PC-9 (cell line): ENCODE data around the gene NELFB. TPM values are rescaled to one million over a fixed set of nuclear protein-coding genes. Genes with fewer than 3 reads are reported as not detected.
A peak's percentile ranks its signal among the peaks of the same experiment; 100 is the strongest.

Experiments used
- BruUV-seq: library from RNA; stranded (reverse); fragments of 400-500 nt; replicated peaks from 2 replicates; lab custom pipeline; 2021; lab: Mats Ljungman, UMichigan
- CTCF ChIA-PET: fragments of 300-600 bp; sonication (Branson Sonifier 250); formaldehyde crosslinking; loops from one replicate; lab custom pipeline; 2022; ENCODE audit warnings: antibody characterized with exemption; lab: Charles Lee
- POLR2A ChIA-PET: fragments of 300-600 bp; sonication (Branson Sonifier 250); formaldehyde crosslinking; loops from one replicate; lab custom pipeline; 2022; ENCODE audit warnings: antibody characterized with exemption; ENCODE audit not compliant: unreplicated experiment; lab: Charles Lee
- DNase-seq, 2 experiments: peaks; one replicate each; pipeline versions ENCODE4 v3.0.0 to v3.0.0-alpha.2; 2015 to 2022; ENCODE audit warnings: mixed read lengths in 1 of 2
- H2AFZ ChIP-seq: fragments of 200-600 bp; sonication (generic); 2 replicates; pipeline ENCODE4 v1.8.1; 2017; ENCODE audit warnings: antibody characterized with exemption
- H3F3A ChIP-seq: fragments of 200-600 bp; sonication (generic); 2 replicates; pipeline ENCODE4 v1.8.1; 2017; ENCODE audit warnings: antibody characterized with exemption, mild to moderate bottlenecking, low read depth; ENCODE audit not compliant: insufficient read depth
- H3K27ac ChIP-seq: fragments of 200-600 bp; sonication (generic); 2 replicates; pipeline ENCODE4 v1.6.1; 2016; ENCODE audit warnings: mixed run types
- H3K27me3 ChIP-seq: fragments of 200-600 bp; sonication (generic); 2 replicates; pipeline ENCODE4 v1.6.1; 2016; ENCODE audit warnings: low read depth, mixed run types; ENCODE audit not compliant: insufficient read depth
- H3K36me3 ChIP-seq: fragments of 200-600 bp; sonication (generic); 2 replicates; pipeline ENCODE4 v1.6.1; 2016; ENCODE audit warnings: low read depth, mixed run types
- H3K4me1 ChIP-seq: fragments of 200-600 bp; sonication (generic); replicated peaks from 2 replicates; pipeline ENCODE4 v1.6.1; 2016; ENCODE audit warnings: mixed run types; ENCODE audit not compliant: insufficient read depth
- H3K4me2 ChIP-seq: fragments of 200-600 bp; sonication (generic); 2 replicates; pipeline ENCODE4 v1.6.1; 2017; ENCODE audit warnings: mixed run types
- H3K4me3 ChIP-seq: fragments of 200-600 bp; sonication (generic); 2 replicates; pipeline ENCODE4 v1.6.1; 2016; ENCODE audit warnings: mixed run types
- H3K79me2 ChIP-seq: fragments of 200-600 bp; sonication (generic); 2 replicates; pipeline ENCODE4 v1.6.1; 2017; ENCODE audit warnings: low read depth, mixed run types
- H3K9me2 ChIP-seq: fragments of 200-600 bp; sonication (generic); 2 replicates; pipeline ENCODE4 v1.8.1; 2017; ENCODE audit warnings: mild to moderate bottlenecking; ENCODE audit not compliant: insufficient read depth
- H3K9me3 ChIP-seq: fragments of 200-600 bp; sonication (generic); 2 replicates; pipeline ENCODE4 v1.8.1; 2016; ENCODE audit warnings: low read depth; ENCODE audit not compliant: insufficient read depth
- H4K20me1 ChIP-seq: fragments of 200-600 bp; sonication (generic); 2 replicates; pipeline ENCODE4 v1.8.1; 2017; ENCODE audit not compliant: insufficient read depth
- EZH2 ChIP-seq: fragments of 200-600 bp; sonication (generic); IDR thresholded peaks from 2 replicates; pipeline ENCODE4 v1.8.0; 2017; ENCODE audit warnings: antibody characterized with exemption, low read depth
- intact Hi-C: fragments of 100-400 bp; cut with micrococcal nuclease; formaldehyde crosslinking; loops from one replicate; pipeline ENCODE4 v1.10.0; 2022; ENCODE audit not compliant: unreplicated experiment
- total RNA-seq: library from RNA; stranded (reverse); gene quantifications from 2 replicates; pipeline ENCODE4 v1.2.3, GENCODE V29; 2021
- TF ChIP-seq, protein P1 (sequence below): fragments of 200-600 bp; sonication (generic); conservative IDR thresholded peaks from 2 replicates; pipeline ENCODE4 v1.6.1; 2017; ENCODE audit warnings: mixed run types, antibody characterized with exemption, mild to moderate bottlenecking, moderate library complexity

The NELFB gene
- total RNA-seq, 1 experiment from 2014 or later, result 94.2 TPM

- TF ChIP-seq EZH2, result no peak
- ChIA-PET CTCF (interaction anchor here (0.6 kb wide), 1 partner anchor 553 kb away, joined by 3 read pairs; no protein-coding TSS in a partner anchor), POLR2A (interaction anchor here (0.5 to 0.6 kb wide), 3 partner anchors 19 to 55 kb away, joined by 3 to 4 read pairs (median 3); no protein-coding TSS in a partner anchor)
- BruUV-seq, result no TSS peak
- Histone ChIP-seq H3K4me3 (peak overlapping the region; percentile 63), H3K36me3 (no peaks in the 10 kb centered on the region), H3K9me2 (no peaks in the 10 kb centered on the region), H3K4me1 (peaks cover 54% of the 10 kb centered on the region), H2AFZ (no peak overlapping the region), H3K27ac (no peak overlapping the region), H3K79me2 (peaks cover 7% of the 10 kb centered on the region; the same call in 1 of the 2 replicates), H3K27me3 (no peaks in the 10 kb centered on the region), H3K4me2 (peak overlapping the region; percentile 75), H3K9me3 (no peaks in the 10 kb centered on the region), H3F3A (peaks cover 62% of the 10 kb centered on the region), H4K20me1 (no peaks in the 10 kb centered on the region; the same call in 1 of the 2 replicates)
- intact Hi-C loops, result loop anchor here (1.0 kb wide), 1 partner anchor 22 kb away; no protein-coding TSS in a partner anchor
- no peak for DNase-seq
These were observed 33.5 kb upstream of the NELFB start for GRCh38 chr9:137221506-137222111.

- TF ChIP-seq, protein P1, sequence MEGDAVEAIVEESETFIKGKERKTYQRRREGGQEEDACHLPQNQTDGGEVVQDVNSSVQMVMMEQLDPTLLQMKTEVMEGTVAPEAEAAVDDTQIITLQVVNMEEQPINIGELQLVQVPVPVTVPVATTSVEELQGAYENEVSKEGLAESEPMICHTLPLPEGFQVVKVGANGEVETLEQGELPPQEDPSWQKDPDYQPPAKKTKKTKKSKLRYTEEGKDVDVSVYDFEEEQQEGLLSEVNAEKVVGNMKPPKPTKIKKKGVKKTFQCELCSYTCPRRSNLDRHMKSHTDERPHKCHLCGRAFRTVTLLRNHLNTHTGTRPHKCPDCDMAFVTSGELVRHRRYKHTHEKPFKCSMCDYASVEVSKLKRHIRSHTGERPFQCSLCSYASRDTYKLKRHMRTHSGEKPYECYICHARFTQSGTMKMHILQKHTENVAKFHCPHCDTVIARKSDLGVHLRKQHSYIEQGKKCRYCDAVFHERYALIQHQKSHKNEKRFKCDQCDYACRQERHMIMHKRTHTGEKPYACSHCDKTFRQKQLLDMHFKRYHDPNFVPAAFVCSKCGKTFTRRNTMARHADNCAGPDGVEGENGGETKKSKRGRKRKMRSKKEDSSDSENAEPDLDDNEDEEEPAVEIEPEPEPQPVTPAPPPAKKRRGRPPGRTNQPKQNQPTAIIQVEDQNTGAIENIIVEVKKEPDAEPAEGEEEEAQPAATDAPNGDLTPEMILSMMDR, result no peak
- no peak for TF ChIP-seq EZH2
- Histone ChIP-seq H3K4me3 (peak within 1 kb of the TSS; percentile 90), H3K27ac (peak within 1 kb of the TSS; percentile 38), H3K9me2 (no peaks in the 10 kb centered on the region), H3F3A (peaks cover 66% of the 10 kb centered on the region), H2AFZ (peak within 1 kb of the TSS; percentile 75), H3K36me3 (no peaks in the 10 kb centered on the region), H4K20me1 (no peaks in the 10 kb centered on the region; the same call in 1 of the 2 replicates), H3K4me2 (peak within 1 kb of the TSS; percentile 99), H3K4me1 (peaks cover 54% of the 10 kb centered on the region), H3K79me2 (peaks cover 7% of the 10 kb centered on the region; the same call in 1 of the 2 replicates), H3K27me3 (no peaks in the 10 kb centered on the region), H3K9me3 (no peaks in the 10 kb centered on the region)
- intact Hi-C loops, result loop anchor here (1.0 kb wide), 2 partner anchors 21 to 24 kb away; no protein-coding TSS in a partner anchor
- ChIA-PET POLR2A (interaction anchor here (0.6 to 1.8 kb wide), 8 partner anchors 18 to 93 kb away, joined by 3 to 18 read pairs (median 8); partner anchors contain the start of genes ANAPC2, SSNA1 and TUBB4B), CTCF (interaction anchor here (0.6 kb wide), 1 partner anchor 27 kb away, joined by 3 read pairs; no protein-coding TSS in a partner anchor)
- BruUV-seq, result no TSS peak
- DNase-seq, result no peak
These were observed 32.7 kb upstream of the NELFB start, which contains the start of gene RNF208 for GRCh38 chr9:137222190-137223077. TSS of gene RNF208 (minus strand) at chr9:137222240. CDS start at chr9:137221212, 1,028 bp downstream.

GRCh38 chr9:137223078-137223970 is 31.8 kb upstream of the NELFB start:
- intact Hi-C loops, result loop anchor here (1.0 kb wide), 1 partner anchor 25 kb away; no protein-coding TSS in a partner anchor
- CTCF ChIA-PET, result interaction anchor here (0.6 to 0.9 kb wide), 5 partner anchors 13 to 222 kb away, joined by 3 to 8 read pairs (median 5); no protein-coding TSS in a partner anchor

More at GRCh38 chr9:137223078-137223970, 31.8 kb upstream of the NELFB start:
- no peaks in the 10 kb centered on the region for H3K9me2 ChIP-seq
- no peaks in the 10 kb centered on the region for H3K27me3 ChIP-seq
- H3K4me2 ChIP-seq, result peak overlapping the region; percentile 99
- POLR2A ChIA-PET, result interaction anchor here (0.6 to 1.8 kb wide), 10 partner anchors 13 to 433 kb away, joined by 3 to 18 read pairs (median 11); partner anchors contain the start of genes ANAPC2, SSNA1 and TUBB4B
- no peaks in the 10 kb centered on the region for H3K9me3 ChIP-seq
- H3K79me2 ChIP-seq, result peaks cover 7% of the 10 kb centered on the region; the same call in 1 of the 2 replicates
- peak overlapping the region; percentile 79 for H3K27ac ChIP-seq
- TF ChIP-seq EZH2, result no peak
- TF ChIP-seq, protein P1, result no peak
- H3K4me1 ChIP-seq, result peaks cover 54% of the 10 kb centered on the region
- BruUV-seq, result no TSS peak
- peak overlapping the region; percentile 90 for H3K4me3 ChIP-seq
- peak; percentile 95 to 99 for DNase-seq
- peak overlapping the region; percentile 81 for H2AFZ ChIP-seq
- no peaks in the 10 kb centered on the region for H4K20me1 ChIP-seq
- H3K36me3 ChIP-seq, result no peaks in the 10 kb centered on the region
- H3F3A ChIP-seq, result peaks cover 65% of the 10 kb centered on the region
